SU-DHL-6 (cell line): ENCODE results near the gene CROT.
A peak's percentile ranks its signal among the peaks of the same experiment; 100 is the strongest.

ENCODE experiments used
- H2AFZ ChIP-seq: fragments of 200-600 bp; sonication (generic); 2 replicates; pipeline ENCODE4 v1.6.1; 2014; ENCODE audit warnings: low read depth, mild to moderate bottlenecking, moderate library complexity, mixed read lengths, antibody characterized with exemption, low read length; ENCODE audit not compliant: severe bottlenecking
- H3F3A ChIP-seq: fragments of 200-600 bp; shearing (Covaris generic); 2 replicates; pipeline ENCODE4 v1.6.0; 2016; ENCODE audit warnings: antibody characterized with exemption, mild to moderate bottlenecking; ENCODE audit not compliant: insufficient read depth
- H3K27ac ChIP-seq: fragments of 200-600 bp; sonication (generic); 2 replicates; pipeline ENCODE4 v1.5.1; 2016; ENCODE audit warnings: low read depth, mild to moderate bottlenecking, low read length, moderate library complexity, mixed read lengths
- H3K27me3 ChIP-seq: fragments of 200-600 bp; sonication (generic), shearing (Covaris generic); 2 replicates; pipeline ENCODE4 v1.6.0; 2014; ENCODE audit warnings: mild to moderate bottlenecking, low read length
- H3K36me3 ChIP-seq: fragments of 200-600 bp; sonication (generic); 2 replicates; pipeline ENCODE4 v1.6.1; 2014; ENCODE audit warnings: mild to moderate bottlenecking, low read length, mixed read lengths
- H3K4me2 ChIP-seq: fragments of 300-600, 200-600 bp; shearing (Covaris generic), sonication (generic); 2 replicates; pipeline ENCODE4 v1.6.0; 2014; ENCODE audit warnings: low read length, low read depth, mild to moderate bottlenecking; ENCODE audit not compliant: poor library complexity, severe bottlenecking
- H3K4me3 ChIP-seq: fragments of 200-600 bp; sonication (generic); 2 replicates; pipeline ENCODE4 v1.5.1; 2014; ENCODE audit warnings: antibody characterized with exemption, low read length, mild to moderate bottlenecking, mixed read lengths; ENCODE audit not compliant: insufficient read depth, poor library complexity, severe bottlenecking
- H3K79me2 ChIP-seq: fragments of 200-600 bp; sonication (generic); 2 replicates; pipeline ENCODE4 v1.6.1; 2014; ENCODE audit warnings: mild to moderate bottlenecking, low read length, moderate library complexity; ENCODE audit not compliant: insufficient read depth
- H3K9ac ChIP-seq: fragments of 200-600 bp; sonication (generic); 2 replicates; pipeline ENCODE4 v1.7.0; 2014; ENCODE audit warnings: mild to moderate bottlenecking, low read length
- H3K9me2 ChIP-seq: fragments of 200-600 bp; sonication (generic); replicated peaks from 2 replicates; pipeline ENCODE4 v1.6.1; 2014; ENCODE audit warnings: low read length; ENCODE audit not compliant: insufficient read depth
- H3K9me3 ChIP-seq: fragments of 200-600 bp; sonication (generic); 2 replicates; pipeline ENCODE4 v1.6.1; 2014; ENCODE audit warnings: low read length, mixed read lengths; ENCODE audit not compliant: insufficient read depth
- H4K20me1 ChIP-seq: fragments of 200-600 bp; sonication (generic); 2 replicates; pipeline ENCODE4 v1.6.1; 2014; ENCODE audit warnings: low read depth, mild to moderate bottlenecking, antibody characterized with exemption, low read length, moderate library complexity, mixed read lengths
- CTCF ChIP-seq: fragments of 200-600 bp; sonication (generic); IDR thresholded peaks from one replicate; pipeline ENCODE4 v1.5.1; 2017; ENCODE audit warnings: antibody characterized with exemption, mild to moderate bottlenecking, low read length, moderate library complexity; ENCODE audit not compliant: insufficient read depth, poor library complexity, severe bottlenecking
- EZH2phosphoT487 ChIP-seq: fragments of 200-600 bp; sonication (generic), shearing (Covaris generic); conservative IDR thresholded peaks from 2 replicates; pipeline ENCODE4 v1.6.1; 2018; ENCODE audit warnings: mild to moderate bottlenecking, antibody characterized with exemption, low read length, moderate library complexity, mixed read lengths

The CROT gene

GRCh38 chr7:87312215-87312865 is 33.1 kb upstream of the CROT start:
- H3K9me2 ChIP-seq: no peaks in the 10 kb centered on the region
- H3K4me2 ChIP-seq: no peak overlapping the region
- no peaks in the 10 kb centered on the region for H3K27me3 ChIP-seq
- TF ChIP-seq EZH2phosphoT487: no peak
- TF ChIP-seq CTCF: peak; percentile 100
- H3K9ac ChIP-seq: no peak overlapping the region
- H4K20me1 ChIP-seq: no peaks in the 10 kb centered on the region
- H3K4me3 ChIP-seq: no peak overlapping the region
- no peaks in the 10 kb centered on the region for H3K9me3 ChIP-seq
- H3K27ac ChIP-seq: no peak overlapping the region
- H2AFZ ChIP-seq: no peak overlapping the region
- no peaks in the 10 kb centered on the region for H3K79me2 ChIP-seq
- H3K36me3 ChIP-seq: no peaks in the 10 kb centered on the region
- H3F3A ChIP-seq: no peaks in the 10 kb centered on the region

- Histone ChIP-seq H3K9me2 (no peaks in the 10 kb centered on the region), H3K4me2 (no peak overlapping the region), H4K20me1 (no peaks in the 10 kb centered on the region), H3F3A (no peaks in the 10 kb centered on the region), H3K27me3 (no peaks in the 10 kb centered on the region), H3K9ac (no peak overlapping the region), H3K9me3 (no peaks in the 10 kb centered on the region), H3K4me3 (no peak overlapping the region), H2AFZ (no peak overlapping the region), H3K79me2 (no peaks in the 10 kb centered on the region), H3K27ac (no peak overlapping the region), H3K36me3 (no peaks in the 10 kb centered on the region)
- TF ChIP-seq CTCF: no peak
- no peak for TF ChIP-seq EZH2phosphoT487
Observed at GRCh38 chr7:87316097-87316700, 29.3 kb upstream of the CROT start.

- Histone ChIP-seq H3K4me2 (no peak overlapping the region), H3K27ac (no peak overlapping the region), H3K4me3 (no peak overlapping the region)
Observed at GRCh38 chr7:87316846-87317552, 28.5 kb upstream of the CROT start.

More at GRCh38 chr7:87316846-87317552, 28.5 kb upstream of the CROT start:
- Histone ChIP-seq H2AFZ (no peak overlapping the region), H3K9ac (no peak overlapping the region), H3K27me3 (no peaks in the 10 kb centered on the region), H3K9me2 (no peaks in the 10 kb centered on the region), H3K9me3 (no peaks in the 10 kb centered on the region), H3K79me2 (no peaks in the 10 kb centered on the region), H3F3A (no peaks in the 10 kb centered on the region), H3K36me3 (no peaks in the 10 kb centered on the region), H4K20me1 (no peaks in the 10 kb centered on the region)
- TF ChIP-seq CTCF: no peak
- no peak for TF ChIP-seq EZH2phosphoT487
